K562 (cell line): Measurements from ENCODE around the gene TMEM164. TPM values are rescaled to one million over a fixed set of nuclear protein-coding genes. Genes with fewer than 3 reads are reported as not detected.

Source experiments
- BMI1 ChIP-seq: fragments of 150-350 bp; IDR thresholded peaks from 2 replicates; pipeline ENCODE4 v1.6.1; 2014; ENCODE audit warnings: low read length
- BRF1 ChIP-seq: IDR thresholded peaks from 3 replicates; pipeline ENCODE4 v1.6.1; 2011; ENCODE audit warnings: borderline replicate concordance, mild to moderate bottlenecking; ENCODE audit not compliant: insufficient read length; ENCODE audit errors: extremely low read depth
- DEAF1 ChIP-seq: fragments of 450-650 bp; formaldehyde crosslinking; IDR thresholded peaks from 2 replicates; pipeline ENCODE4 v1.4.0; 2020; ENCODE audit warnings: mild to moderate bottlenecking, moderate library complexity
- HDAC3 ChIP-seq: fragments of 450-650 bp; IDR thresholded peaks from 2 replicates; pipeline ENCODE4 v1.6.1; 2018; ENCODE audit warnings: borderline replicate concordance, mild to moderate bottlenecking, moderate library complexity; ENCODE audit not compliant: partially characterized antibody
- MNT ChIP-seq, 2 experiments: fragments of 450-650 bp; conservative IDR thresholded peaks; 2 replicates each; pipeline ENCODE4 v1.6.1; 2017; ENCODE audit warnings: mild to moderate bottlenecking in 2 of 2, moderate library complexity in 2 of 2
- POLR2A ChIP-seq: fragments of 450-650 bp; conservative IDR thresholded peaks from 2 replicates; pipeline ENCODE4 v1.6.1; 2016
- WHSC1 ChIP-seq: IDR thresholded peaks from one replicate; pipeline ENCODE4 v1.6.1; 2012; ENCODE audit warnings: low read length, control low read depth, inconsistent platforms
- ZBTB2 ChIP-seq: fragments of 450-650 bp; IDR thresholded peaks from 2 replicates; pipeline ENCODE4 v1.6.1; 2016; ENCODE audit warnings: antibody characterized with exemption
- ZBTB33 ChIP-seq: sonication (generic); formaldehyde crosslinking; IDR thresholded peaks from 2 replicates; pipeline ENCODE4 v1.8.1; 2023; ENCODE audit warnings: mild to moderate bottlenecking, missing genetic modification reagents
- ZNF398 ChIP-seq: fragments of 250-450 bp; sonication (Bioruptor Pico); IDR thresholded peaks from 2 replicates; pipeline ENCODE4 v1.8.0; 2021; ENCODE audit warnings: moderate library complexity, mild to moderate bottlenecking, inconsistent platforms
- ZNF609 ChIP-seq: sonication (generic); formaldehyde crosslinking; IDR thresholded peaks from 2 replicates; pipeline ENCODE4 v1.8.1; 2023; ENCODE audit warnings: missing genetic modification reagents, mild to moderate bottlenecking, borderline replicate concordance
- polyA plus RNA-seq, 8 experiments: library from polyadenylated mRNA; depleted of rRNA in 4 of 8; stranded (reverse) in 5 of 8; unstranded in 3 of 8; fragments of >200 nt; fragmentation: Nextera tagmentation in 2 of 8; fragmentation: Illumina TruSeq in 1 of 8; extraction: Ambion mirVana in 2 of 8; extraction: Trizol in 1 of 8; gene quantifications; 2 replicates each; pipeline versions ENCODE4 v1.2.1 to v1.2.3, GENCODE V29; 2011 to 2014; ENCODE audit warnings: inconsistent platforms in 1 of 8, missing spikeins in 1 of 8
- total RNA-seq, 7 experiments: library from RNA; depleted of rRNA in 6 of 7; stranded (reverse); fragments of >200 nt in 6 of 7; fragmentation: Illumina TruSeq in 2 of 7; extraction: Trizol in 2 of 7; gene quantifications; 2 replicates each; pipeline versions ENCODE4 v1.2.1 to v1.2.3, GENCODE V29; 2011 to 2021; ENCODE audit warnings: low replicate concordance in 1 of 7

The TMEM164 gene
- total and polyA plus RNA-seq, 9 of the 15 experiments (the other 6 are each of a cell fraction or from before 2014, with no cell fraction given) = 2.4 to 57.3 (median 23.1) TPM

GRCh38 chrX:110000847-110001713 lies 1.8 kb upstream of the TMEM164 start (continued):
- peak; percentile 76; the same call in 1 of the 2 replicates for TF ChIP-seq ZBTB2
- TF ChIP-seq BRF1 = no peak
- no peak for TF ChIP-seq WHSC1
- peak; percentile 95 for TF ChIP-seq ZNF398 (CRISPR knock-in tag)
- no peak for TF ChIP-seq HDAC3
- no peak for TF ChIP-seq MNT (conservative IDR thresholded peaks at IDR 0.05)
- no peak for TF ChIP-seq ZNF609 (CRISPR knock-in tag)
- TF ChIP-seq DEAF1 = peak; percentile 82
- TF ChIP-seq POLR2A = no peak
- TF ChIP-seq BMI1 = no peak
- TF ChIP-seq ZBTB33 (CRISPR knock-in tag) = no peak
